Liver (tissue), 9 donors: ENCODE measurements around the gene TMBIM1. TPM values are rescaled to one million over a fixed set of nuclear protein-coding genes. Genes with fewer than 3 reads are reported as not detected.
A peak's percentile ranks its signal among the peaks of the same experiment; 100 is the strongest.

Experiments used
- DNase-seq: peaks from one replicate; pipeline ENCODE4 v3.0.0-alpha.2; 2017; ENCODE audit warnings: low spot score
- H3K27ac ChIP-seq, 2 donors: one replicate each; pipeline ENCODE4 v1.7.0; 2013; ENCODE audit warnings: inconsistent platforms in 2 of 2, low read length in 2 of 2, control low read depth in 1 of 2, low read depth in 1 of 2, mild to moderate bottlenecking in 1 of 2
- H3K27me3 ChIP-seq, 4 donors: one replicate each; pipeline versions ENCODE4 v1.6.1 to v1.7.0; 2013; ENCODE audit warnings: low read length in 3 of 4, inconsistent platforms in 1 of 4, mild to moderate bottlenecking in 1 of 4, moderate library complexity in 1 of 4; ENCODE audit not compliant: control insufficient read depth in 4 of 4, insufficient read depth in 4 of 4
- H3K36me3 ChIP-seq, 4 donors: one replicate each; pipeline versions ENCODE4 v1.6.1 to v1.7.0; 2013; ENCODE audit warnings: low read length in 3 of 4, mild to moderate bottlenecking in 3 of 4, low read depth in 1 of 4, moderate library complexity in 1 of 4; ENCODE audit not compliant: control insufficient read depth in 4 of 4, insufficient read depth in 3 of 4
- H3K4me1 ChIP-seq, 4 donors: one replicate each; pipeline versions ENCODE4 v1.6.1 to v1.7.0; 2013; ENCODE audit warnings: low read length in 3 of 4, mild to moderate bottlenecking in 3 of 4, moderate library complexity in 1 of 4; ENCODE audit not compliant: control insufficient read depth in 4 of 4, insufficient read depth in 4 of 4
- H3K4me3 ChIP-seq, 3 donors: one replicate each; pipeline versions ENCODE4 v1.6.1 to v1.7.0; 2013; ENCODE audit warnings: low read length in 3 of 3, control low read depth in 1 of 3, low read depth in 1 of 3, mild to moderate bottlenecking in 1 of 3
- H3K9ac ChIP-seq, 2 donors: one replicate each; pipeline ENCODE4 v1.7.0; 2013; ENCODE audit warnings: low read length in 2 of 2, mild to moderate bottlenecking in 2 of 2, moderate library complexity in 2 of 2, control low read depth in 1 of 2, low read depth in 1 of 2
- H3K9me3 ChIP-seq, 4 donors: one replicate each; pipeline versions ENCODE4 v1.6.1 to v1.7.0; 2013; ENCODE audit warnings: low read length in 3 of 4; ENCODE audit not compliant: control insufficient read depth in 4 of 4
- ATF3 ChIP-seq: IDR thresholded peaks from 2 replicates; pipeline ENCODE4 v1.6.1; 2016; ENCODE audit warnings: antibody characterized with exemption
- CTCF ChIP-seq: fragments of 150-350 bp; IDR thresholded peaks from 2 replicates; pipeline ENCODE4 v1.5.1; 2017; ENCODE audit warnings: improper control_type of control experiment, low read depth, low read length; ENCODE audit not compliant: missing input control
- EGR1 ChIP-seq, 2 donors: IDR thresholded peaks; 2 replicates each; pipeline ENCODE4 v1.6.1; 2016 to 2018; ENCODE audit warnings: antibody characterized with exemption in 2 of 2, low read depth in 2 of 2
- FOXA1 ChIP-seq: IDR thresholded peaks from 2 replicates; pipeline ENCODE4 v1.6.1; 2016; ENCODE audit warnings: antibody characterized with exemption
- FOXA2 ChIP-seq: IDR thresholded peaks from 2 replicates; pipeline ENCODE4 v1.6.1; 2016; ENCODE audit warnings: antibody characterized with exemption
- GABPA ChIP-seq, 2 donors: IDR thresholded peaks in 1 of 2; conservative IDR thresholded peaks in 1 of 2; 2 replicates each; pipeline ENCODE4 v1.6.1; 2016; ENCODE audit warnings: antibody characterized with exemption in 2 of 2, mild to moderate bottlenecking in 1 of 2, moderate library complexity in 1 of 2
- HNF4A ChIP-seq, 2 donors: conservative IDR thresholded peaks; 2 replicates each; pipeline ENCODE4 v1.6.1; 2016; ENCODE audit warnings: antibody characterized with exemption in 2 of 2, mild to moderate bottlenecking in 2 of 2
- HNF4G ChIP-seq: IDR thresholded peaks from 2 replicates; pipeline ENCODE4 v1.6.1; 2016; ENCODE audit warnings: antibody characterized with exemption
- JUND ChIP-seq, 2 donors: IDR thresholded peaks; 2 replicates each; pipeline ENCODE4 v1.6.1; 2016; ENCODE audit warnings: antibody characterized with exemption in 2 of 2
- NR2F2 ChIP-seq: IDR thresholded peaks from 2 replicates; pipeline ENCODE4 v1.6.1; 2016; ENCODE audit warnings: antibody characterized with exemption
- RAD21 ChIP-seq, 2 donors: IDR thresholded peaks; 2 replicates each; pipeline ENCODE4 v1.6.1; 2016; ENCODE audit warnings: antibody characterized with exemption in 2 of 2, mild to moderate bottlenecking in 2 of 2
- REST ChIP-seq: IDR thresholded peaks from 2 replicates; pipeline ENCODE4 v1.6.1; 2016; ENCODE audit warnings: antibody characterized with exemption, mild to moderate bottlenecking
- RXRA ChIP-seq, 2 donors: IDR thresholded peaks; 2 replicates each; pipeline ENCODE4 v1.6.1; 2017 to 2018; ENCODE audit warnings: antibody characterized with exemption in 2 of 2, mild to moderate bottlenecking in 1 of 2
- SP1 ChIP-seq: IDR thresholded peaks from 2 replicates; pipeline ENCODE4 v1.6.1; 2018; ENCODE audit warnings: antibody characterized with exemption, mild to moderate bottlenecking
- TAF1 ChIP-seq: conservative IDR thresholded peaks from 2 replicates; pipeline ENCODE4 v1.6.1; 2016; ENCODE audit warnings: antibody characterized with exemption, mild to moderate bottlenecking
- YY1 ChIP-seq: IDR thresholded peaks from 2 replicates; pipeline ENCODE4 v1.6.1; 2016; ENCODE audit warnings: antibody characterized with exemption, mild to moderate bottlenecking
- ZBTB33 ChIP-seq: IDR thresholded peaks from 2 replicates; pipeline ENCODE4 v1.6.1; 2016; ENCODE audit warnings: antibody characterized with exemption
- WGBS: extraction: QIAGEN DNeasy Blood & Tissue Kit; methylation state at CpG from one replicate; pipeline ENCODE4 v1.1.7; 2013; 5-methylcytosine and 5-hydroxymethylcytosine counted together
- polyA plus RNA-seq, 2 donors: library from polyadenylated mRNA; stranded (reverse) in 1 of 2; unstranded in 1 of 2; fragments of 200-250 nt in 1 of 2; fragments of >200 nt in 1 of 2; fragmentation: Nextera tagmentation in 1 of 2; extraction: Ambion mirVana in 1 of 2; gene quantifications; one replicate each; pipeline versions ENCODE4 v1.2.1 to v1.2.3, GENCODE V29; 2013 to 2015
- total RNA-seq, 2 donors: library from RNA; depleted of rRNA; stranded (reverse); fragments of >200 nt; gene quantifications; one replicate each; pipeline ENCODE4 v1.2.3, GENCODE V29; 2014
- TF ChIP-seq, protein P1 (sequence below): IDR thresholded peaks from 2 replicates; pipeline ENCODE4 v1.6.1; 2016; ENCODE audit warnings: antibody characterized with exemption
- donor health status: healthy.
- donor health status: healthy.
- donor health status: healthy.
- donor health status: healthy.
- donor health status: healthy.

Gene TMBIM1
- total and polyA plus RNA-seq, 4 donors: 61.8 to 133 (median 114) TPM

- no peak overlapping the region for H3K4me3 ChIP-seq
- H3K4me1 ChIP-seq: peaks cover 1 to 37% (median 22%) of the 10 kb centered on the region in 4 donors
- no peak overlapping the region for H3K9ac ChIP-seq
- peaks cover 8 to 29% (median 13%) of the 10 kb centered on the region in 4 donors for H3K36me3 ChIP-seq
- DNase-seq: no peak
- no peak overlapping the region for H3K27ac ChIP-seq
- no peaks in the 10 kb centered on the region for H3K9me3 ChIP-seq
- 53% methylated on average over 22 of the region's 22 CpGs for WGBS
- no peaks in the 10 kb centered on the region for H3K27me3 ChIP-seq
- peak; percentile 27 to 40 for TF ChIP-seq RXRA (IDR thresholded peaks at IDR 0.05)
- peak; percentile 78 for TF ChIP-seq HNF4G
- no peak for TF ChIP-seq CTCF
- TF ChIP-seq RAD21 (IDR thresholded peaks at IDR 0.05): peak in 1 of 2 donors; percentile 35
- TF ChIP-seq HNF4A (conservative IDR thresholded peaks at IDR 0.05): peak; percentile 92 to 93
- TF ChIP-seq, protein P1, sequence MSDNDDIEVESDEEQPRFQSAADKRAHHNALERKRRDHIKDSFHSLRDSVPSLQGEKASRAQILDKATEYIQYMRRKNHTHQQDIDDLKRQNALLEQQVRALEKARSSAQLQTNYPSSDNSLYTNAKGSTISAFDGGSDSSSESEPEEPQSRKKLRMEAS: peak; percentile 62
- no peak for TF ChIP-seq JUND (IDR thresholded peaks at IDR 0.05)
- peak; percentile 81 for TF ChIP-seq SP1
These were observed 27.3 kb downstream of the TMBIM1 start for GRCh38 chr2:218264773-218265561.

GRCh38 chr2:218263817-218264641, 28.3 kb downstream of the TMBIM1 start:
- DNase-seq: no peak
- Histone ChIP-seq H3K9me3 (no peaks in the 10 kb centered on the region), H3K4me1 (peaks cover 1 to 38% (median 19%) of the 10 kb centered on the region in 4 donors), H3K27me3 (no peaks in the 10 kb centered on the region), H3K9ac (no peak overlapping the region), H3K27ac (no peak overlapping the region), H3K4me3 (no peak overlapping the region), H3K36me3 (peaks cover 8 to 29% (median 13%) of the 10 kb centered on the region in 4 donors)
- TF ChIP-seq HNF4G (no peak), SP1 (no peak), CTCF (no peak), EGR1 (IDR thresholded peaks at IDR 0.05; ENCODE audit: low read depth in 2 of 2) (no peak), NR2F2 (no peak), JUND (IDR thresholded peaks at IDR 0.05) (no peak), YY1 (no peak), HNF4A (conservative IDR thresholded peaks at IDR 0.05) (no peak), RAD21 (IDR thresholded peaks at IDR 0.05) (no peak), ATF3 (no peak), REST (no peak), TAF1 (no peak), RXRA (IDR thresholded peaks at IDR 0.05) (no peak), FOXA1 (no peak), ZBTB33 (no peak), FOXA2 (no peak), GABPA (IDR thresholded peaks at IDR 0.05 in 1 of 2, conservative IDR thresholded peaks at IDR 0.05 in 1 of 2) (no peak)
- TF ChIP-seq, protein P1: no peak
- WGBS: 76% methylated on average over 17 of the region's 17 CpGs
